NB4 (cell line): Measurements from ENCODE around the gene HLA-DMA.
"Not testable (repeated sequence)": the region's sequence is repeated elsewhere in the genome, so short reads cannot be mapped to it uniquely, and the experiment has no call there.

ENCODE experiments used
- DNase-seq: peaks from one replicate; pipeline ENCODE4 v3.0.0; 2010; ENCODE audit warnings: low read depth
- H3K4me3 ChIP-seq: one replicate; pipeline ENCODE4 v1.5.1; 2011; ENCODE audit warnings: mild to moderate bottlenecking, low read depth, low read length, moderate library complexity
- MYC ChIP-seq: IDR thresholded peaks from 2 replicates; pipeline ENCODE4 v1.6.1; 2011; ENCODE audit warnings: low read depth, low read length
- POLR2A ChIP-seq: IDR thresholded peaks from 2 replicates; pipeline ENCODE4 v1.6.1; 2011; ENCODE audit warnings: mild to moderate bottlenecking; ENCODE audit not compliant: insufficient read length; ENCODE audit errors: extremely low read depth
- TF ChIP-seq, protein P1 (sequence below): IDR thresholded peaks from one replicate; pipeline ENCODE4 v1.5.1; 2012; ENCODE audit warnings: low read depth, low read length
- TF ChIP-seq, protein P2 (sequence below): IDR thresholded peaks from 2 replicates; pipeline ENCODE4 v1.6.1; 2011; ENCODE audit warnings: low read depth, low read length

HLA-DMA gene

DNA sequence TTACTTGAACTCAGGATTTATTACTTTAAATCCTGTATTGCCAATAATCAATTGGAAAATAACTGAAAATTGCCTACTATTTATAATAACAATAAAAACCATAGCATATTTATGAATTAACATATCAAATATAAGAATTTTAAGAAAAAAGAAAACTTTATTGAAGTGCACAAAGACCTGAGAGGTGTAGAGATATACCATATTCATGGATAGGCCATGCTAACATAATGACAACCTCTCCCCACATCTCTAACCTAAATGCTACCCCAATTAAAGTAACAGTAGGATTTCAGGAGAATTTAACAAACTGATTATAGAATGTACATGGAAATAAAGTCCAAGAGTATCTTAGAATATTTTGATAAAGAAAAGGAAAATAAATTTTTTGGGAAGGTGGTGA, 6.9 kb downstream of the HLA-DMA start:
- H3K4me3 ChIP-seq: no peak overlapping the region

DNA sequence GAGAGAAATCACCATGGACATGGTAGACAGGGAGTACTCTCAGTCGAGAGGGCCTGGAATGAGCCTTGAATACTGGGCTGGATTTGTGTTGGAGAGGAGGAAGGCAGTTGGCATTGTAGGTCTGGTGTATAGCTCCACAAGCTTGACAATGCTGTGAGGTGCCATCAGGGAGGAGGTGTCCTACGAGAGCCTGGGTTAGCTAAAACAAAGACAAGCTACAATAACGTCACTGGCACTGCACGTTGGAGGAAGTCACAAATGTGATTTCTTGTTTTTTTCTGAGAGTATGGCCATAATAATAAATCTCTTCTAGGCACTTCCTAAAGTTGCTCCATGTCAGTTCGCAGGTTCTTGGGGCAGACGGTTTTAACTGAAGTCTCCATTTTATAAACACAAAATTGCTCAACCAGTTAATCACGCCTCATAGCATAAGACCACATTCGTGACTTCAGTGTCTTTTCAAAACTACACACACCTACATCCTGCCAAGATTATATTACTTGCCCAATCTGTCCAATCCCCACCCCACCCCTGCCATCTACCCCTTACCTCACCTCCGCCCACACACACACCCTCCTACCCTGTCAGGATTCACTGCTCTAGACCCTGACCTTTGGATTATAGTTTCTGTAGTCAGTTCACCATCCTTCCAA, 7.7 kb downstream of the HLA-DMA start:
- no peak overlapping the region for H3K4me3 ChIP-seq
- no peak for DNase-seq
- TF ChIP-seq, protein P1, sequence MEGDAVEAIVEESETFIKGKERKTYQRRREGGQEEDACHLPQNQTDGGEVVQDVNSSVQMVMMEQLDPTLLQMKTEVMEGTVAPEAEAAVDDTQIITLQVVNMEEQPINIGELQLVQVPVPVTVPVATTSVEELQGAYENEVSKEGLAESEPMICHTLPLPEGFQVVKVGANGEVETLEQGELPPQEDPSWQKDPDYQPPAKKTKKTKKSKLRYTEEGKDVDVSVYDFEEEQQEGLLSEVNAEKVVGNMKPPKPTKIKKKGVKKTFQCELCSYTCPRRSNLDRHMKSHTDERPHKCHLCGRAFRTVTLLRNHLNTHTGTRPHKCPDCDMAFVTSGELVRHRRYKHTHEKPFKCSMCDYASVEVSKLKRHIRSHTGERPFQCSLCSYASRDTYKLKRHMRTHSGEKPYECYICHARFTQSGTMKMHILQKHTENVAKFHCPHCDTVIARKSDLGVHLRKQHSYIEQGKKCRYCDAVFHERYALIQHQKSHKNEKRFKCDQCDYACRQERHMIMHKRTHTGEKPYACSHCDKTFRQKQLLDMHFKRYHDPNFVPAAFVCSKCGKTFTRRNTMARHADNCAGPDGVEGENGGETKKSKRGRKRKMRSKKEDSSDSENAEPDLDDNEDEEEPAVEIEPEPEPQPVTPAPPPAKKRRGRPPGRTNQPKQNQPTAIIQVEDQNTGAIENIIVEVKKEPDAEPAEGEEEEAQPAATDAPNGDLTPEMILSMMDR: no peak
- TF ChIP-seq POLR2A: no peak
- no peak for TF ChIP-seq MYC
- TF ChIP-seq, protein P2, sequence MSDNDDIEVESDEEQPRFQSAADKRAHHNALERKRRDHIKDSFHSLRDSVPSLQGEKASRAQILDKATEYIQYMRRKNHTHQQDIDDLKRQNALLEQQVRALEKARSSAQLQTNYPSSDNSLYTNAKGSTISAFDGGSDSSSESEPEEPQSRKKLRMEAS: no peak

More for the DNA sequence above, 6.9 kb downstream of the HLA-DMA start:
- DNase-seq: no peak
- TF ChIP-seq, protein P2: no peak
- TF ChIP-seq, protein P1: no peak
- TF ChIP-seq MYC (no peak), POLR2A (no peak)

DNA sequence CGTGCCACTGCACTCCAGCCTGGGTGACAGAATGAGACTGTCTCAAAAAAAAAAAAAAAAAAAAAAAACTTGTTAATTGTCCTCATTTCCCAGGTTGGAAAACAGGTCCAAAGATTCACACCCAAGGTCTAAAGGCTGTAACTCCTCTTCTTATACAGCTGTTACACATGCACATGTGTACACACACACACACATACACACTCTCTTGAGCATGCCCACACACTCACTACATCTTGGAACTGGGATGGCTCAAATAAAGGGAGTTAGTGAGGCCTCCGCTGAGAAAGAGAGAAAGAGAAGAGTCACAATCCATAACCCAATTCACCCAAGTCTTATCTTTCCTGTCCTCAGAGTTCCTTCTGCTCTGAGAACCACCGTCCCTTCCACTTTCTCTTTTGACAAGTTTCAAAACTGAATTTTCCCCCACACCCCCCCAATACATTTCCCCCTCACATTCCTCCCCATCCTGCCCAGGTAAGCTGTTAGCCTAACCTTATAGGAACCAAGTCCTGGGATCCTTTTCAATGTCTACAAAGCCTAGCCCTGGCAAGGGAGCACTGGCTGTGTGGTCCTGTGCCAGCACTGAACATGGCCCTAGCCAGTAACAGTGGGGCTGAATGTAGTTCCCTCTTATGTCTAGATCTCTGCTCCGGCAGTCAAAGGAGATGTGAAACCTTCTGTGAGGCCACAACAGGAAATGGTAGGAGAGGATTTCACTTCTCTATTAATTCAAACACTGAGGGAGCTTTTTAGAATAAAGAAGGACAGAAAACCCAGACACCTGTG, 8.8 kb downstream of the HLA-DMA start:
- peak overlapping the region; percentile 44 for H3K4me3 ChIP-seq
- peak; percentile 85 for DNase-seq
- no peak for TF ChIP-seq POLR2A
- TF ChIP-seq, protein P2: no peak
- no peak for TF ChIP-seq MYC
- TF ChIP-seq, protein P1: no peak

DNA sequence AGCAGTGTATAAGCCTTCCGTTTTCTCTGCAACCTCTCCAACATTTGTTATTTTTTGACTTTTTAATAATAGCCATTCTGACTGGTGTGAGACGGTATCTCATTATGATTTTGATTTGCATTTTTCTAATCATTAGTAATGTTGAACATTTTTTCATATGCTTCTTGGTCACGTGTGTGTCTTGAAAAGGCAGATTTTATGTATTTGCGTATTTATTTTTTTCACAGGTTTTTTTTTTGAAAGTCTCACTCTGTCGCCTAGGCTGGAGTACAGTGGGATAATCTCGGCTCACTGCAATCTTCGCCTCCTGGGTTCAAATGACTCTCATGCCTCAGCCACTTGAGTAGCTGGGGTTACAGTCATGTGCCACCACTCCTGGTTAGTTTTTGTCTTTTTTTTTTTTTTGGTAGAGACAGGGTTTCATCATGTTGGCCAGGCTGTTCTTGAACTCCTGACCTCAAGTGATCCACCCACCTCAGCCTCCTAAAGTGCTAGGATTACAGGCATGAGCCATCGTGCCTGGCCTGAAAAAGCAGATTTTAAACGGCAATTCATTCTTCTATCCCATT, 10.3 kb downstream of the HLA-DMA start:
- not testable (repeated sequence) for H3K4me3 ChIP-seq, DNase-seq

DNA sequence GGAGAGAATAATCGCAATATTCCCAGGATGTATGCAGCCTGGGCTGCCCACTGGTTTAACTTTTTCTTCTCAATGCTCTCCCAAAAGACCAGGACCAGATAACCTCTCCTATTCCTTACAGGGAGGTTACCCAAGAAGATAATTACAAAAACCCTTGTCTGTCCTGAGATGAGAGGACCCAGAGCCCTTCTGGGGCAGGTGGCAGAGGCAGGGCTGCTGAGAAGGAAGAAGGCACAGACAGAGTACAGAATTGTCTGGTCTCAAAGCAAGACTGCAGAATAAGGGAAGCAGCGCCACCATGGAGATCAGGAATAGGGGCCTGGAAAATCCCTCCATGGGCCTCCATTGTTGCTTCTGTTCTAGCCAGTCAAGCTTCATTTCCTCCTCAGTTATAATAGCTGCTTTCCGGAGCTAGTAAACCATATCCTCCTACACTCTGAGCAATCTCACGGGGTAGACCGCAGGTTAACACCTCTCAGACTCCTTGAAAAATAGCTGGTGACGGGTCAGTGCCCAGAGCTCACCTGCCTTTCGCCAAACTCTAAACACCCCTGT, 11.6 kb downstream of the HLA-DMA start:
- no peak for DNase-seq
- TF ChIP-seq, protein P1: no peak
- no peak overlapping the region for H3K4me3 ChIP-seq

DNA sequence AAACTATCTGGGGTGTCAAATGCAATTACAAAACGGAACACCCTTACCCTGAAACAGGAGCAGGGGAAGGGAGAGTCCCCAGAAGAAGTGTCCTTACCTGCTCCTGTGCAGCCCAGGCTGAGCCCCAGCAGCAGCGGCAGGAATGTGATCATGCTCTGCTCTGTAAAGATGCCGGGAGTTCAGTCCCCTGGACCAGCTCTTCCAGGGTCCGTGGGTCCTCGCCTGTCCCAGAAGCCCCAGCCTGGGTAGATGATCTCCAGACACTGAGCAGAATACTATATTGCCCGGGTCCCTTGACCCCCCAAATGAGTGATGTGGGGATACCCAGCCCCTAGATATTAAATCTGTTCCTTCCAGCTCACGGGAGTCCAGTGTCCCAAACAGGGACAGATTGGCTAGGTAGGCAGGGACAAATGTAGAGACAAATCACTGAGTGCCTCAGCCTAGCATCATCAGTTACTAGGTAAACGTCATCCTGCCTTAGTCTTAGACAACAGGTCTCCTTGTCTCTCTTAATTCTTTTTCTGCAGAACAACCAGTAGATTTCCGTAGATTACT, 12.2 kb downstream of the HLA-DMA start, which contains the start of gene HLA-DMB:
TSS of gene HLA-DMB (minus strand) at position 373 of the 558 bp plus-strand sequence. CDS start at position 152, 221 bp downstream.
- peak; percentile 54 for DNase-seq
- TF ChIP-seq, protein P2: no peak
- no peak for TF ChIP-seq POLR2A
- TF ChIP-seq, protein P1: no peak
- TF ChIP-seq MYC: no peak
- H3K4me3 ChIP-seq: no peak within 1 kb of the TSS
